Cardiac muscle cell (in vitro differentiated cells and primary cell): ENCODE results near the gene RALY. TPM values are rescaled to one million over a fixed set of nuclear protein-coding genes. Genes with fewer than 3 reads are reported as not detected.

Experiments
- DNase-seq, 2 donors: peaks; one replicate each; pipeline versions ENCODE4 v3.0.0 to v3.0.0-alpha.2; 2010 to 2017; ENCODE audit warnings: low read depth in 1 of 2, low spot score in 1 of 2
- H3K27ac ChIP-seq: fragments of 200-600 bp; sonication (generic); 2 replicates; pipeline ENCODE4 v1.5.1; 2016
- H3K27me3 ChIP-seq: fragments of 200-600 bp; sonication (generic); 2 replicates; pipeline ENCODE4 v1.6.0; 2016; ENCODE audit warnings: control low read depth
- H3K36me3 ChIP-seq: fragments of 200-600 bp; sonication (generic); 2 replicates; pipeline ENCODE4 v1.5.1; 2016; ENCODE audit warnings: control low read depth
- H3K4me1 ChIP-seq: fragments of 200-600 bp; sonication (generic); 2 replicates; pipeline ENCODE4 v1.8.1; 2017; ENCODE audit warnings: low read depth, mild to moderate bottlenecking, mixed run types
- H3K4me3 ChIP-seq: fragments of 200-600 bp; sonication (generic); 2 replicates; pipeline ENCODE4 v1.5.1; 2016; ENCODE audit warnings: mild to moderate bottlenecking
- H3K9me3 ChIP-seq: fragments of 200-600 bp; sonication (generic); 2 replicates; pipeline ENCODE4 v1.5.1; 2017; ENCODE audit warnings: low read depth, mild to moderate bottlenecking, control low read depth
- polyA plus RNA-seq: library from polyadenylated mRNA; unstranded; fragments of >200 nt; fragmentation: Nextera tagmentation; extraction: Ambion mirVana; gene quantifications from 2 replicates; pipeline ENCODE4 v1.2.1, GENCODE V29; 2016
- total RNA-seq: library from RNA; depleted of rRNA; stranded (reverse); fragments of >200 nt; gene quantifications from 2 replicates; pipeline ENCODE4 v1.2.3, GENCODE V29; 2016
- TF ChIP-seq, protein P1 (sequence below): IDR thresholded peaks from 2 replicates; pipeline ENCODE4 v1.5.1; 2012; ENCODE audit warnings: low read depth, mild to moderate bottlenecking, low read length

RALY gene
- total and polyA plus RNA-seq, 2 experiments from 2014 or later, result 241 to 308 TPM

DNA sequence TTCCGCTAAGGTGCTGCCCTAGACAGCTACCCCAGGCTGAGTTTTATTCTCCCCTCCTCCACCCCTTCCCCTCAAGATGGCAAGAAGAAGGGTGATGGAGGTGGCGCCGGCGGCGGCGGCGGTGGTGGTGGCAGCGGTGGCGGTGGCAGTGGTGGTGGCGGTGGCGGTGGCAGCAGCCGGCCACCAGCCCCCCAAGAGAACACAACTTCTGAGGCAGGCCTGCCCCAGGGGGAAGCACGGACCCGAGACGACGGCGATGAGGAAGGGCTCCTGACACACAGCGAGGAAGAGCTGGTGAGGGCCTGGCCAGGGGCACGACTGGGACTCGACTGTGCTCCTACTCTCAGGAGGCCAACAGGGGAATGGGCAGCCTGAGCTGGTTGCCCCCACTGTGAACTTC is 83.2 kb downstream of the RALY start:
- no peaks in the 10 kb centered on the region for H3K27me3 ChIP-seq
- peaks cover 7% of the 10 kb centered on the region for H3K36me3 ChIP-seq
- H3K9me3 ChIP-seq, result no peaks in the 10 kb centered on the region
- no peak for DNase-seq
- no peak overlapping the region for H3K27ac ChIP-seq
- no peak overlapping the region for H3K4me3 ChIP-seq
- no peaks in the 10 kb centered on the region for H3K4me1 ChIP-seq
- TF ChIP-seq, protein P1, sequence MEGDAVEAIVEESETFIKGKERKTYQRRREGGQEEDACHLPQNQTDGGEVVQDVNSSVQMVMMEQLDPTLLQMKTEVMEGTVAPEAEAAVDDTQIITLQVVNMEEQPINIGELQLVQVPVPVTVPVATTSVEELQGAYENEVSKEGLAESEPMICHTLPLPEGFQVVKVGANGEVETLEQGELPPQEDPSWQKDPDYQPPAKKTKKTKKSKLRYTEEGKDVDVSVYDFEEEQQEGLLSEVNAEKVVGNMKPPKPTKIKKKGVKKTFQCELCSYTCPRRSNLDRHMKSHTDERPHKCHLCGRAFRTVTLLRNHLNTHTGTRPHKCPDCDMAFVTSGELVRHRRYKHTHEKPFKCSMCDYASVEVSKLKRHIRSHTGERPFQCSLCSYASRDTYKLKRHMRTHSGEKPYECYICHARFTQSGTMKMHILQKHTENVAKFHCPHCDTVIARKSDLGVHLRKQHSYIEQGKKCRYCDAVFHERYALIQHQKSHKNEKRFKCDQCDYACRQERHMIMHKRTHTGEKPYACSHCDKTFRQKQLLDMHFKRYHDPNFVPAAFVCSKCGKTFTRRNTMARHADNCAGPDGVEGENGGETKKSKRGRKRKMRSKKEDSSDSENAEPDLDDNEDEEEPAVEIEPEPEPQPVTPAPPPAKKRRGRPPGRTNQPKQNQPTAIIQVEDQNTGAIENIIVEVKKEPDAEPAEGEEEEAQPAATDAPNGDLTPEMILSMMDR, result no peak

DNA sequence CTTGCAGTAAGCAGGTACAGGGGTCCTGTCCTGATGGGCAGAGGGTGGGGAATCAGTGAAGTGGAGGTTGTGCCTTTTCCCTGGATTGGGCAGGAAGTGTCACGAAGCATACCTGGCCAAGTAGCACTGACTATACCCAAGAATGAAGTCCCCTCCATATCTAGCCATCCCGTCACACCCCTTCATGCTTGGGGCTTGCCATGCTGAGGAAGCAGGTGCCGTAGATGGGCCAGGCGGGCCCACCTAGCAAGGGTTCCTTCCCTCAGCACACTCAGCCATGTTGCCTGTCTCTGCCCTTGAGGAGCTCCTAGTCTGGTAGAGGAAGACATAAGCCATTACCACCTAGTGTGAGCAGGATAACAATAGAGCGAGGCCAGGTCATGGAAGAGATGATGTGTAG is 84.8 kb downstream of the RALY start:
- no peak overlapping the region for H3K4me3 ChIP-seq
- H3K9me3 ChIP-seq, result no peaks in the 10 kb centered on the region
- peaks cover 4% of the 10 kb centered on the region for H3K4me1 ChIP-seq
- TF ChIP-seq, protein P1, result no peak
- no peak overlapping the region for H3K27ac ChIP-seq
- no peak for DNase-seq
- H3K27me3 ChIP-seq, result no peaks in the 10 kb centered on the region
- H3K36me3 ChIP-seq, result peaks cover 7% of the 10 kb centered on the region

DNA sequence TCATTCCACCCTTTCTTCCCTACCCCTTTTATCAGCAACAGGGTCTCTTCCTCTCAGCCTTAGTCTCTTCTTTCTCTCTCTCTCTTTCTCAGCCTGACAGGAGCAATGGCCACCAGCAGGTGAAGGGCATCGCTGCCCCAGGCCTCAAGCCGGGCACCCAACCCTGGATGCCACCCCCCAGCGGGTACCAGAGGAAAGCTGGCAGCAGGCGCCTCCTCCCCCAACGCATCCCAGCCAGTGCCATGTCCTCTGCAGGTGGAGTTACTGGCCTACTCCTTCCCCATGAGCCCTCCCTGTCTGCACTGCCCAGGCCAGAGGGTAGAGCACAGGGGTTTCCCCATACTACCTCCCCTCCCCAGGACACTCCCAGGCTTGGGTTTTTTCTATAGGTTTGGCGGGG is 86.1 kb downstream of the RALY start:
- Histone ChIP-seq H3K9me3 (no peaks in the 10 kb centered on the region), H3K36me3 (peaks cover 7% of the 10 kb centered on the region), H3K27ac (no peak overlapping the region), H3K27me3 (no peaks in the 10 kb centered on the region), H3K4me1 (peaks cover 4% of the 10 kb centered on the region), H3K4me3 (no peak overlapping the region)
- TF ChIP-seq, protein P1, result no peak
- no peak for DNase-seq

DNA sequence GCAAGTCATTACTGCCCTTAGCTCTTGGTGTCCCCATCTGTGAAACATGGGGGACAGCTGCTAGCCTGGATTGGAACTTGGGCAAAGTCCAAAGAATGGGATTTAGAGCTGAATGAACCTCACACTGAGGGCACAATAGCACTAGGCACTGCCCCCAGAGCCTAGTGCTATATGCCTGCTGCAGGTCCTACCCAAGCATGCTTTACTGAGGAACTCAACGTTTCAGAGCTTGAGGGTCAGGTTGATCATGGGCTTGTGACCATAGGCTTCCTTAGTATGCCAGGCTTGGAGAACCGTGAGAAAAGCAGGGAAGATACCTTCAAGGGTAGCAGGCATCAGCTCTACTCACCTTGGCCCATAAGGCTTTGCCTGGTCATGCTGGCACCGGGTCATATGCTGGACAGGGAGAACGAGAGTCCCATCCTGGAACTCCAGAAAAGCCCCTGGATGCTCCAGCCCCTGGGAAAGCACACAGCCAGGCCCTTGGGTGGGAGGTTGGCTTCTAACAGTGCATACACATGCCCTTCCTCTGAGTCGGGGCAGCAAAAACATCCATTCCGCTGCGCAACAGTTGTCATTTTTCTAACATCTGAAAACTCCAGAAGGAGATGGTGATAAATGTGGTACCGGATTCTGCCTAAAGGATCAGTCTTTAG is 88.6 kb downstream of the RALY start:
- peaks cover 4% of the 10 kb centered on the region for H3K36me3 ChIP-seq
- H3K27me3 ChIP-seq, result no peaks in the 10 kb centered on the region
- H3K4me3 ChIP-seq, result no peak overlapping the region
- DNase-seq, result no peak
- TF ChIP-seq, protein P1, result no peak
- H3K9me3 ChIP-seq, result no peaks in the 10 kb centered on the region
- no peak overlapping the region for H3K27ac ChIP-seq
- peaks cover 4% of the 10 kb centered on the region for H3K4me1 ChIP-seq

DNA sequence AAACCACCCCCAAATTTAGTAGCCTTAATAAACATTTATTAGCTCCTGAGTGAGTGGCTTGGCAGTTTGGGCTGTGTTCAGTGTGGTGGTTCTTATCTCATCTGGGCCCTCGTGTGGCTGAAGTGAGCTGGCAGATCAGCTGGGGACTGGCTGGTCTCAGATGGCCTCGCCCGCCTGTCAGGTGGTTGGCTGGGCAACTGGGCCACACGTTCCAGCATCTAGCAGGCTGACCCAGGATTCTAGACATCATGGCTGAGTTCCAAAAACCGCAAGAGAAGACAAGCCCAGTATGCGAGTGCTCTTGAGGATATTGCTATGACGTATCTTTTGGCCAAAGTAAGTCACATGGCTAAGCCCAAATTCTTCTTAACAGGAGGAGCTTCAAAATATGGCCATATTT is 89.4 kb downstream of the RALY start:
- Histone ChIP-seq H3K4me1 (peaks cover 4% of the 10 kb centered on the region), H3K27ac (peak overlapping the region; percentile 47), H3K27me3 (no peaks in the 10 kb centered on the region), H3K36me3 (peaks cover 4% of the 10 kb centered on the region), H3K9me3 (no peaks in the 10 kb centered on the region), H3K4me3 (no peak overlapping the region)
- peak; percentile 29 to 98 for DNase-seq
- TF ChIP-seq, protein P1, result peak; percentile 7
